Measurements from ENCODE around the gene NEK6. TPM values are rescaled to one million over a fixed set of nuclear protein-coding genes. Genes with fewer than 3 reads are reported as not detected.

Gene NEK6
- total RNA-seq, 6 experiments from 2014 or later, result 61.6 to 128 (median 67.5) TPM

DNA sequence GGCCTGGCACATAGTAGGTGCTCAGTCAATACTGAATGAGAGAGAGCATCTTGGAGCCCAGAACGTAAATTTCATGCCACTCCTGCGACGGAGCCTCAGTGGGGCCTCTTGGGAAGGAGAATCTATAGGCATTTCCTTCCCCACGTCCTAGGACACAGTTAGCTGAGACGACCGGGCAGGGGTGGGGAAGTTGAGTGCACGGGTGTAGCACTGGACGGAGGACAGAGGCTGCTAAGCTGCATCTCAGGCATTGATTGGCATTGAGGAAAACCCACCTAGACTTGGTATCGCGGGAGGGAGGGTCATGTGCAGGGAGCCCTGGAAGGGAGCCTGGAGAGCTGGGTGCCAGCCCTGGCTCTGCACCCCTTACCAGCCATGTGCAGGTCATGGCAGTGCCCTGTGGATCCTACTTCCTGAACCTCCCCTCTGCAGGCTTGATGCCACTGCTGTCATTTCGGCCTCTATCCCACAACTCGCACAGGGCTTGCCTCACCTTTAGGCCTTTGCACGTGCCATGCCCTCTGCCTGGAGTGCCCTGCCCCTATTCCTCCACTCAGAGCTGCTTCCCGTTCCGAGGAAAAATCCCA lies 25.6 kb downstream of the NEK6 start:
- WGBS (ENCODE audit: insufficient coverage, low coverage, low lambda C conversion rate, missing lambda C conversion rate), result 37% methylated on average over 10 of the region's 15 CpGs
- Histone ChIP-seq H3K27ac (peak overlapping the region; percentile 79 to 90 (median 87)), H3K27me3 (no peaks in the 10 kb centered on the region), H3K9me3 (no peaks in the 10 kb centered on the region), H3K4me1 (peaks cover 3 to 93% (median 61%) of the 10 kb centered on the region in 4 donors), H3K36me3 (no peaks in the 10 kb centered on the region), H3K4me3 (no peak overlapping the region)
- intact Hi-C loops (cut with DNase I), result no loop called here
- TF ChIP-seq, protein P1, sequence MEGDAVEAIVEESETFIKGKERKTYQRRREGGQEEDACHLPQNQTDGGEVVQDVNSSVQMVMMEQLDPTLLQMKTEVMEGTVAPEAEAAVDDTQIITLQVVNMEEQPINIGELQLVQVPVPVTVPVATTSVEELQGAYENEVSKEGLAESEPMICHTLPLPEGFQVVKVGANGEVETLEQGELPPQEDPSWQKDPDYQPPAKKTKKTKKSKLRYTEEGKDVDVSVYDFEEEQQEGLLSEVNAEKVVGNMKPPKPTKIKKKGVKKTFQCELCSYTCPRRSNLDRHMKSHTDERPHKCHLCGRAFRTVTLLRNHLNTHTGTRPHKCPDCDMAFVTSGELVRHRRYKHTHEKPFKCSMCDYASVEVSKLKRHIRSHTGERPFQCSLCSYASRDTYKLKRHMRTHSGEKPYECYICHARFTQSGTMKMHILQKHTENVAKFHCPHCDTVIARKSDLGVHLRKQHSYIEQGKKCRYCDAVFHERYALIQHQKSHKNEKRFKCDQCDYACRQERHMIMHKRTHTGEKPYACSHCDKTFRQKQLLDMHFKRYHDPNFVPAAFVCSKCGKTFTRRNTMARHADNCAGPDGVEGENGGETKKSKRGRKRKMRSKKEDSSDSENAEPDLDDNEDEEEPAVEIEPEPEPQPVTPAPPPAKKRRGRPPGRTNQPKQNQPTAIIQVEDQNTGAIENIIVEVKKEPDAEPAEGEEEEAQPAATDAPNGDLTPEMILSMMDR (IDR thresholded peaks at IDR 0.05), result no peak
- TF ChIP-seq POLR2A (IDR thresholded peaks at IDR 0.05), result no peak
- peak; percentile 1 to 8 (median 7) for ATAC-seq
- peak in 1 of 3 donors; percentile 69 for DNase-seq

DNA sequence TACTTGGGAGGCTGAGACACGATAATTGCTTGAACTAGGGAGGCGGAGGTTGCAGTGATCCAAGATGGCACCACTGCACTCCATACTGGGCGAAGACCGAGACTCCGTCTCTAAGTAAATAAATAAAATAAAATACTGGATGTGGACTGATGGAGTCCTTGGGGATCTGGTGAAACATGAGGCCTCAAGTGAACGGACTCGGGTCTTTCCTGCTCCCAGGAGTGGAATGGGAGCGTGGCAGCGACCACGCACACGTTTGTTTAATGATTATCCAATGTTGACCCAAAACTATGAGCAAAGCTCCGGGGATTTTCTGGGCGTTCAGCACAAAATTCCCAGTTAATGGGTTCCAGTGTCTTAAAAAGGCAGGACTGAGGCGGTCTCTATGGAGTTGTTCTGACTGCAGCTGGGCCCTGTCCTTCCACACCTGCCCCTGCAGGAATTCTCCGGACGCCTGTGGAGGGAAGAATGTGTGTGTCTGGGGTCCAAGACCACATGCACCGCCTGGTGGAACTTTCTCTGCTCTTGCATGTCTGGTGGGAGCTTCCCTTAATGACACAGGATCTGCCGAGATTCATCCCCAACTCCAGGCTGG lies 26.6 kb downstream of the NEK6 start:
- H3K4me3 ChIP-seq, result peak overlapping the region in 1 of 3 donors; percentile 0
- WGBS (ENCODE audit: insufficient coverage, low coverage, low lambda C conversion rate, missing lambda C conversion rate), result 29% methylated on average over 10 of the region's 18 CpGs
- H3K9me3 ChIP-seq, result no peaks in the 10 kb centered on the region
- H3K36me3 ChIP-seq, result no peaks in the 10 kb centered on the region
- DNase-seq (peak in 2 of 3 donors; percentile 74), ATAC-seq (peak; percentile 18 to 60 (median 33))
- H3K27me3 ChIP-seq, result no peaks in the 10 kb centered on the region
- peaks cover 3 to 85% (median 60%) of the 10 kb centered on the region in 4 donors for H3K4me1 ChIP-seq
- intact Hi-C loops (cut with DNase I), result no loop called here
- TF ChIP-seq POLR2A (IDR thresholded peaks at IDR 0.05), result peak; percentile 71
- TF ChIP-seq, protein P1 (IDR thresholded peaks at IDR 0.05), result no peak
- peak overlapping the region; percentile 79 to 90 (median 87) for H3K27ac ChIP-seq

DNA sequence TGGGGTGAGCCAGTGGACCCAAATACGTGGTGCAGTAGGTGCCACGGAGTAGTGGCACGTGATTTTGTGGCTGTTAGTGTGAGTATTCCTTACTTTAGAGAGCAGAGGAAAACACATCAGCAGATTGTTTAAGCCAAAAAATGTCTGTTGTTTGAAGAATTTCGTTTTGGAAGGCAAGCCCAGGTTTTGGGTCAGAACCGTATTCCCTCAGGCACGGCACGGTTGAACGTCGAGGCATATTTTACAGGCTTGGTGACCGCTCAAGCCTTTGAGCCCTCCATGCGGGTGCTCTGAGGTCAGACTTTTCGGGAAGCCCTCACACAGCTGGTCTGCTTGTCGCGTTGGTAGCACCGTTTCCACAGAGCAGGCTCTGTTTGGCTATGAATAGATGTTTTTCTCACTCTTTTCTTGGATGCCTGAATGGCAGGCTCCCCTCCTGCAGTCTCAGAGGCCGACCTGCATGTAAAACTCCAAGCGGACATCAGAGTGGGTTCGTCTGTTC lies 27.2 kb downstream of the NEK6 start:
- 22% methylated on average over 8 of the region's 18 CpGs for WGBS (ENCODE audit: insufficient coverage, low coverage, low lambda C conversion rate, missing lambda C conversion rate)
- Histone ChIP-seq H3K9me3 (no peaks in the 10 kb centered on the region), H3K36me3 (no peaks in the 10 kb centered on the region), H3K4me3 (peak overlapping the region in 1 of 3 donors; percentile 0), H3K4me1 (peaks cover 3 to 85% (median 55%) of the 10 kb centered on the region in 4 donors), H3K27ac (peak overlapping the region; percentile 79 to 90 (median 87)), H3K27me3 (no peaks in the 10 kb centered on the region)
- DNase-seq (no peak), ATAC-seq (no peak)
- intact Hi-C loops (cut with DNase I), result no loop called here
- no peak for TF ChIP-seq POLR2A (IDR thresholded peaks at IDR 0.05)
- TF ChIP-seq, protein P1 (IDR thresholded peaks at IDR 0.05), result no peak

DNA sequence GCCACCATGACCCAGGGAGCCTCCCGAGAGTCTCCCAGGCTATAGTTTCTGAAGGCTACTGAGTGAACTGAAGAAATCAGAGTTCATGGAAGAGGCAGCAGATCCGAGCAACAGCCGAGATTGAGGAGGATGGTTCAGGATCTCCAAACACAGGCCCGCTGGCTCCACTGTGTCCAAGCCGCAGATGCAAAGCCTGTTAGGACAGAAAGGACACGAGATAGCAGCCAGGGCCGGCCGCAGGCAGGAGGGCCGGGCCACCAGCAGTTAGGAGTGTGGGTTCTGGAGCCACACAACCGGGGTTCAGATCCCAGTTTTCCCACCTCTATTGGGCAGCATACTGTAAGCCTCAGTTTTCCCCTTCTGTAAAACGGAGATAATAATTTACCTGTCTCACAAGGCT lies 27.7 kb downstream of the NEK6 start:
- Histone ChIP-seq H3K4me1 (peaks cover 3 to 84% (median 52%) of the 10 kb centered on the region in 4 donors), H3K27me3 (no peaks in the 10 kb centered on the region), H3K9me3 (no peaks in the 10 kb centered on the region), H3K4me3 (peak overlapping the region in 2 of 3 donors; percentile 8 to 9), H3K27ac (peak overlapping the region; percentile 79 to 90 (median 87)), H3K36me3 (no peaks in the 10 kb centered on the region)
- DNase-seq (no peak), ATAC-seq (peak in 1 of 4 donors; percentile 4)
- 36% methylated on average over 4 of the region's 11 CpGs for WGBS (ENCODE audit: insufficient coverage, low coverage, low lambda C conversion rate, missing lambda C conversion rate)
- intact Hi-C loops (cut with DNase I), result no loop called here
- no peak for TF ChIP-seq POLR2A (IDR thresholded peaks at IDR 0.05)
- TF ChIP-seq, protein P1 (IDR thresholded peaks at IDR 0.05), result no peak
